Epithelial cell of esophagus (primary cell): ENCODE results near the gene HSPB3.

ENCODE experiments used
- DNase-seq: peaks from one replicate; pipeline ENCODE4 v3.0.0; 2010; ENCODE audit warnings: low read depth
- H3K4me3 ChIP-seq: 2 replicates; pipeline ENCODE4 v1.5.1; 2011; ENCODE audit warnings: mild to moderate bottlenecking, low read length, control low read depth
- TF ChIP-seq, protein P1 (sequence below): IDR thresholded peaks from 2 replicates; pipeline ENCODE4 v1.5.1; 2011; ENCODE audit warnings: low read depth, mild to moderate bottlenecking, low read length, control low read depth, inconsistent platforms; ENCODE audit not compliant: insufficient read depth; ENCODE audit errors: missing control alignments

Gene HSPB3

DNA sequence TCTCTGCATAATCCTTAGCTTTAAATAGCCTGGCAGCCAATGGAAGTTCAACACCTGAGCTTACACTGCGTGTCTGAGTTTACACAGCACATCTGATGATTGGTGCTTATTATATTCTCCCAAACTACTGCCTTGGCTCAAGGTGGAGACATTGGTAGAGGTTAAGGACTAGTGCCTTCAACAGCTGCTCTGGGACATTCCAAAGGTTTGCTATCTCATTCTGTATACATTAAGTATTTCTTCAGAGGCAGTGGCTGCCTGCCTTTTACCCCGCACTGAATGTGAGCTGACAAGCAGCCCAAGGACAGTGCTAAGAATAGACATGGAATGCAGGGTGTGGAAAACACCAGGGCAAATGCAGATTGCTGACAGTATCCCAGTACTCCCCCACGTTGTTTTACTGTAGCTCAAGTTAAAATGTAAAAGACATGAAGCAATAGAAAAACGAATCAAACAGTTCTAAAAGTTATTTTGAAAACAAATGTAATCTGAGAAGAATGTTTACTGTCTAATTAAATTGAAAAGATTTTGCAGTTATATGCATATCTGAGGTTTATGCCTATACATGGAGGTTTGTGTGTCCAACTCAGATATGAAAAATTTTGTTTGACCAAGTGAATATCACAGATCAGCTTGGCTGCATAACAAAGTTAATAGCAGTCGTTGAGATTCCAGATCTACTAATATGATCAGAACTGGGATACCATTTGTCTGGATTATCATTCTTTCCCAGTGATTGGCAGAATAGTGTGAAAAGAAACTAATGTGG, 1.8 kb downstream of the HSPB3 start:
- TF ChIP-seq, protein P1, sequence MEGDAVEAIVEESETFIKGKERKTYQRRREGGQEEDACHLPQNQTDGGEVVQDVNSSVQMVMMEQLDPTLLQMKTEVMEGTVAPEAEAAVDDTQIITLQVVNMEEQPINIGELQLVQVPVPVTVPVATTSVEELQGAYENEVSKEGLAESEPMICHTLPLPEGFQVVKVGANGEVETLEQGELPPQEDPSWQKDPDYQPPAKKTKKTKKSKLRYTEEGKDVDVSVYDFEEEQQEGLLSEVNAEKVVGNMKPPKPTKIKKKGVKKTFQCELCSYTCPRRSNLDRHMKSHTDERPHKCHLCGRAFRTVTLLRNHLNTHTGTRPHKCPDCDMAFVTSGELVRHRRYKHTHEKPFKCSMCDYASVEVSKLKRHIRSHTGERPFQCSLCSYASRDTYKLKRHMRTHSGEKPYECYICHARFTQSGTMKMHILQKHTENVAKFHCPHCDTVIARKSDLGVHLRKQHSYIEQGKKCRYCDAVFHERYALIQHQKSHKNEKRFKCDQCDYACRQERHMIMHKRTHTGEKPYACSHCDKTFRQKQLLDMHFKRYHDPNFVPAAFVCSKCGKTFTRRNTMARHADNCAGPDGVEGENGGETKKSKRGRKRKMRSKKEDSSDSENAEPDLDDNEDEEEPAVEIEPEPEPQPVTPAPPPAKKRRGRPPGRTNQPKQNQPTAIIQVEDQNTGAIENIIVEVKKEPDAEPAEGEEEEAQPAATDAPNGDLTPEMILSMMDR, result no peak
- no peak overlapping the region for H3K4me3 ChIP-seq
- DNase-seq, result peak; percentile 60

DNA sequence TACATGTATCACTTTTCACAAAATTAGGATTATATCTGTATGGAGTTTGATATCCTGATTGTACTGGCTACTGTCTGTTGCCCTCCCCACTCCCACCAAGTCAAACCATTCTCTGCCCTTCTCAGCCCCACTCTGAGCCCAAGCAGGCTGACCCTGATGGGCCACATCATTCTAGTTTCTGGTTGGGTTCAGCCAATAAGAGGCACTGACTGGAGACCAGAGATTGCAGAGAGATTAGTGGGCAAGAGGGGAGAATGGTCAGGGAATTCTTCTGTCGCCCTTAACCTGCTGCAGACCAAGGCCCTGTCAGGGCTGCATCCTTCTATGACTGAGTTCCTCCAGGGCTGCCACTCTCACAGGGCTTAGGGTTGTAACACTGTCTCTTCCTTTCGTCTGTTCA, 2.7 kb downstream of the HSPB3 start:
- TF ChIP-seq, protein P1, result no peak
- DNase-seq, result no peak
- no peak overlapping the region for H3K4me3 ChIP-seq

DNA sequence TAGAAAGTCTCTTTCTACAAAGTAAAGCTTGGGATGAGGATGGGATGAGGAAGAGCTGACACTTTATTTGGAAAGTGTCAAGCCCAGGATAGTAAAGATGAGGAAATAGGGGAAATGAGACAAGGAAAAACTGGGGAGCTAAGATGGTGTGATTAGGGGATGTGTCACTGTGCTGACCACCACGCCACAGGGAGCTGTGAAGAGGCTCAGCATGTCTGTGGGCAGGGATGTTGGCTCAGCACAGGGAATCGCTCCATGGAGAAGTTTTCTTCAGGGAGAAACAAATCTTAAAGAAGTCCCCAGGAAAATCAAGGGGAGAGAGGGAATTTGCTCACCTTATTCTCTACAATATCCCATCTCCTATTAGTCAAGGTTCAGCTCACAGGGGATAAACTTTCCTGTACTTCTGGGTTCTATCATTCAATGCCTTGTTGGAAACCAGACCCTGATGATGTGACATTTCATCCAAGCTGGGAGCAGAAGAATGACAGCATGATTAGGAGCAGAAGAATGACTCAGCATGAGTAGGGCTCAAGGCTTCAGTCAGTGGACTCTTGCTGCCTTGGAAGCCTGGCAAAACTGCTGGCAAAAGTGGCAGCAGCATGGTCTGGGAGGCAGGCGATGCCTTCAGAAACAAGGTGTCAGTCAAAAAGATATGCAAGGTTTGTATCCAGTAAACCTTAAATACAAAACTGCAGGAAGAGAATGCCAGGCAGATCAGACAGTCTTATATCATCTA, 4.9 kb downstream of the HSPB3 start:
- peak; percentile 46 for DNase-seq
- TF ChIP-seq, protein P1, result no peak
- no peak overlapping the region for H3K4me3 ChIP-seq

DNA sequence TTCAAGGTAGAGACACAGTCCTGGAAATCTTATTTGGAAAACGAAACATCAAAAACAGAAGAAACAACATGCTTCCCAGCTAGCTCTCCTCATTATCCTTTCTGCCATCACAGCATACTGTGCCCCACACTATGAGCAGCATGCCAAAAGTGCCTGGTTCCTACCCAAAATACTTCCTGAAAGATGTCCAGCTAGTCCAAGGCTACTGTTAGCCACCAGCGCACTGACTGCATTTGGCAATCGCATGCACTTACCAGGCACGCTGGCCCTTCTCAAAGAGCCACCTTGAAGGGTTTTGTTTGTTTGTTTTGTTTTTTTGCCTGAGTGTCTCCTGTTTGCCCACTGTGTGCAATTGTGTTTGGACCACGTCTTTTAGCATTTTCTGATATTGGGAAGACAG, 6.8 kb downstream of the HSPB3 start:
- no peak for DNase-seq
- TF ChIP-seq, protein P1, result no peak
- H3K4me3 ChIP-seq, result no peak overlapping the region

DNA sequence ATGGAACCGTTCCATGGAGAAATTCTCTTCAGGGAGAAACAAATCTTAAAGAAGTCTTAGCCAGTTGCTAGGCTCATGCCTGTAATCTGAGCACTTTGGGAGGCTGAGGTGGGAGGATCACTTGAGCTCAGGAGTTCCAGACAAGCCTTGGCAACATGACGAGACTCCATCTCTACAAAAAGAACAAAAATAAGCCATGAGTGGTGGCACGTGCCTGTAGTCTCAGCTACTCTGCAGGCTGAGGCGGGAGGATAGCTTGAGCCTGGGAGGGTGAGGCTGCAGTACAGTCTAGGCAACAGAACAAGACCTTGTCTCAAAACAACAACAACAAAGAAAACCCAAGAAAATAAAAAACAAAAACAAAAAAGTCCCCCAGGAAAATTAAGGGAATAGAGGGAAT, 8.2 kb downstream of the HSPB3 start:
- DNase-seq, result no peak
- TF ChIP-seq, protein P1, result no peak
- no peak overlapping the region for H3K4me3 ChIP-seq

DNA sequence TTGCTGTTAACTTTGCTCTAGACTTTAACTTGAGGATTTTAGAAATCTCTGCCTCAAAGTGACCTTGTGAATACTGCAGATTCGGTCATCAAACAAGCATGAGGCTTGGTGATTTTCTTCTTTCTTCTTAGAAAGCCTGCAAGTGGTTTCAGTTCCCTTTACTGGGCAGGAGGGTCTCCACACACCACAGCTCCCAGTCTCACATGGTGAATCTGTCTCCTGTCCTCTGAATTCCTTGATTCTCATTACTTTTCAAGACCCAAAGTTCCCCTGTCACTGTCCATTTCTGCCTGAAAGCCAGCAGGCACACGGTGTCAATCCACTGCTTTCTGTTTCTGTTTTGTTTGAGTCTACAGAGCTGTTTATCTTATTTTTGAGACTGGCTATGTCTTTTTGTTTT, 14.1 kb downstream of the HSPB3 start:
- no peak overlapping the region for H3K4me3 ChIP-seq

More for the DNA sequence above, 14.1 kb downstream of the HSPB3 start:
- TF ChIP-seq, protein P1, result no peak
- no peak for DNase-seq
